Measurements from ENCODE around the gene COL28A1. TPM values are rescaled to one million over a fixed set of nuclear protein-coding genes. Genes with fewer than 3 reads are reported as not detected.

COL28A1 gene
- total and polyA plus RNA-seq, 2 of the 13 experiments (the other 11 are each of a cell fraction or from before 2014, with no cell fraction given) = 0.07 to 0.15 TPM

DNA sequence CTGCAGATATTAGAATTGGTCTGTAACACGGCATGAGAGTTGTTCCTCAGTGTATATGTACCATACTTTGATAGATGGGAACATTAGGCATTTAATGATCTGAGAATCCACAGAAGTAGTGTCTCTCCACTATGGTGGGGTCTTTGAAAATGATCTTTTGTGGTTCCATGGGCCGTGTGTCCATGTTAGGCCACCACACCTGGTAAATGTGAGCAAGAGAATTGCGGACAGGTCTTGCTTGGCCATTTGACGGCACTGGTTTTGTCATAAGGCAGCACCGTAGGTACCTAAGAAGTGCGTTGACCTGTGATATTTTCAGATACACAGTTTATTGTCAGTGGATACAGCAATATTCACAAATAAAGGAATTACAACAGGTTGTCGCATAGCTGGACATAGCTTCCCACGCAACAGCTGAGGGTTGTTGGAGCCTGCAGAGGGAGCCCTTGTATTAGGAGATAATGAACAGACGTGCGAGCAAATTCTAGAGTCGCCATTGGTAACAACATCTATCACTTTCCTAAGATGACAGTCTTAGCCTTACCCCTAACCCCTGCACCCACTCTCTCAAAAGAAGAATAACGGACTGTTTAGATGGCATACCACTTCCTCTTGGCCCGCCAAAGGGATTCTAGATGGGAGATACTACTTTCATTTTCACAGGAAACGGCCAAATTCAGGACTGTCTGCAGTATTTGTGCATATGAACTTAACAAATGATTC is 111.4 kb downstream of the COL28A1 start (continued):
- TF ChIP-seq, protein P1, sequence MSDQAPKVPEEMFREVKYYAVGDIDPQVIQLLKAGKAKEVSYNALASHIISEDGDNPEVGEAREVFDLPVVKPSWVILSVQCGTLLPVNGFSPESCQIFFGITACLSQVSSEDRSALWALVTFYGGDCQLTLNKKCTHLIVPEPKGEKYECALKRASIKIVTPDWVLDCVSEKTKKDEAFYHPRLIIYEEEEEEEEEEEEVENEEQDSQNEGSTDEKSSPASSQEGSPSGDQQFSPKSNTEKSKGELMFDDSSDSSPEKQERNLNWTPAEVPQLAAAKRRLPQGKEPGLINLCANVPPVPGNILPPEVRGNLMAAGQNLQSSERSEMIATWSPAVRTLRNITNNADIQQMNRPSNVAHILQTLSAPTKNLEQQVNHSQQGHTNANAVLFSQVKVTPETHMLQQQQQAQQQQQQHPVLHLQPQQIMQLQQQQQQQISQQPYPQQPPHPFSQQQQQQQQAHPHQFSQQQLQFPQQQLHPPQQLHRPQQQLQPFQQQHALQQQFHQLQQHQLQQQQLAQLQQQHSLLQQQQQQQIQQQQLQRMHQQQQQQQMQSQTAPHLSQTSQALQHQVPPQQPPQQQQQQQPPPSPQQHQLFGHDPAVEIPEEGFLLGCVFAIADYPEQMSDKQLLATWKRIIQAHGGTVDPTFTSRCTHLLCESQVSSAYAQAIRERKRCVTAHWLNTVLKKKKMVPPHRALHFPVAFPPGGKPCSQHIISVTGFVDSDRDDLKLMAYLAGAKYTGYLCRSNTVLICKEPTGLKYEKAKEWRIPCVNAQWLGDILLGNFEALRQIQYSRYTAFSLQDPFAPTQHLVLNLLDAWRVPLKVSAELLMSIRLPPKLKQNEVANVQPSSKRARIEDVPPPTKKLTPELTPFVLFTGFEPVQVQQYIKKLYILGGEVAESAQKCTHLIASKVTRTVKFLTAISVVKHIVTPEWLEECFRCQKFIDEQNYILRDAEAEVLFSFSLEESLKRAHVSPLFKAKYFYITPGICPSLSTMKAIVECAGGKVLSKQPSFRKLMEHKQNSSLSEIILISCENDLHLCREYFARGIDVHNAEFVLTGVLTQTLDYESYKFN (CRISPR knock-in tag; conservative IDR thresholded peaks at IDR 0.05) = no peak
- TF ChIP-seq CBX2 (IDR thresholded peaks at IDR 0.05; ENCODE audit: low read depth, low read length) (no peak), CBX2 (CRISPR knock-in tag; IDR thresholded peaks at IDR 0.05; ENCODE audit: low read depth) (no peak), SMARCC2 (IDR thresholded peaks at IDR 0.05) (no peak), GATAD1 (CRISPR knock-in tag; IDR thresholded peaks at IDR 0.05) (no peak), IKZF4 (CRISPR knock-in tag; IDR thresholded peaks at IDR 0.05; ENCODE audit: borderline replicate concordance, low read depth, not compliant biosample characterization) (no peak)
- TF ChIP-seq, protein P2, sequence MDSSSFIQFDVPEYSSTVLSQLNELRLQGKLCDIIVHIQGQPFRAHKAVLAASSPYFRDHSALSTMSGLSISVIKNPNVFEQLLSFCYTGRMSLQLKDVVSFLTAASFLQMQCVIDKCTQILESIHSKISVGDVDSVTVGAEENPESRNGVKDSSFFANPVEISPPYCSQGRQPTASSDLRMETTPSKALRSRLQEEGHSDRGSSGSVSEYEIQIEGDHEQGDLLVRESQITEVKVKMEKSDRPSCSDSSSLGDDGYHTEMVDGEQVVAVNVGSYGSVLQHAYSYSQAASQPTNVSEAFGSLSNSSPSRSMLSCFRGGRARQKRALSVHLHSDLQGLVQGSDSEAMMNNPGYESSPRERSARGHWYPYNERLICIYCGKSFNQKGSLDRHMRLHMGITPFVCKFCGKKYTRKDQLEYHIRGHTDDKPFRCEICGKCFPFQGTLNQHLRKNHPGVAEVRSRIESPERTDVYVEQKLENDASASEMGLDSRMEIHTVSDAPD (CRISPR knock-in tag; IDR thresholded peaks at IDR 0.05) = no peak
- TF ChIP-seq, protein P3, sequence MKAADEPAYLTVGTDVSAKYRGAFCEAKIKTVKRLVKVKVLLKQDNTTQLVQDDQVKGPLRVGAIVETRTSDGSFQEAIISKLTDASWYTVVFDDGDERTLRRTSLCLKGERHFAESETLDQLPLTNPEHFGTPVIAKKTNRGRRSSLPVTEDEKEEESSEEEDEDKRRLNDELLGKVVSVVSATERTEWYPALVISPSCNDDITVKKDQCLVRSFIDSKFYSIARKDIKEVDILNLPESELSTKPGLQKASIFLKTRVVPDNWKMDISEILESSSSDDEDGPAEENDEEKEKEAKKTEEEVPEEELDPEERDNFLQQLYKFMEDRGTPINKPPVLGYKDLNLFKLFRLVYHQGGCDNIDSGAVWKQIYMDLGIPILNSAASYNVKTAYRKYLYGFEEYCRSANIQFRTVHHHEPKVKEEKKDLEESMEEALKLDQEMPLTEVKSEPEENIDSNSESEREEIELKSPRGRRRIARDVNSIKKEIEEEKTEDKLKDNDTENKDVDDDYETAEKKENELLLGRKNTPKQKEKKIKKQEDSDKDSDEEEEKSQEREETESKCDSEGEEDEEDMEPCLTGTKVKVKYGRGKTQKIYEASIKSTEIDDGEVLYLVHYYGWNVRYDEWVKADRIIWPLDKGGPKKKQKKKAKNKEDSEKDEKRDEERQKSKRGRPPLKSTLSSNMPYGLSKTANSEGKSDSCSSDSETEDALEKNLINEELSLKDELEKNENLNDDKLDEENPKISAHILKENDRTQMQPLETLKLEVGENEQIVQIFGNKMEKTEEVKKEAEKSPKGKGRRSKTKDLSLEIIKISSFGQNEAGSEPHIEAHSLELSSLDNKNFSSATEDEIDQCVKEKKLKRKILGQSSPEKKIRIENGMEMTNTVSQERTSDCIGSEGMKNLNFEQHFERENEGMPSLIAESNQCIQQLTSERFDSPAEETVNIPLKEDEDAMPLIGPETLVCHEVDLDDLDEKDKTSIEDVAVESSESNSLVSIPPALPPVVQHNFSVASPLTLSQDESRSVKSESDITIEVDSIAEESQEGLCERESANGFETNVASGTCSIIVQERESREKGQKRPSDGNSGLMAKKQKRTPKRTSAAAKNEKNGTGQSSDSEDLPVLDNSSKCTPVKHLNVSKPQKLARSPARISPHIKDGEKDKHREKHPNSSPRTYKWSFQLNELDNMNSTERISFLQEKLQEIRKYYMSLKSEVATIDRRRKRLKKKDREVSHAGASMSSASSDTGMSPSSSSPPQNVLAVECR (CRISPR knock-in tag; IDR thresholded peaks at IDR 0.05; ENCODE audit: borderline replicate concordance) = no peak
- TF ChIP-seq, protein P4, sequence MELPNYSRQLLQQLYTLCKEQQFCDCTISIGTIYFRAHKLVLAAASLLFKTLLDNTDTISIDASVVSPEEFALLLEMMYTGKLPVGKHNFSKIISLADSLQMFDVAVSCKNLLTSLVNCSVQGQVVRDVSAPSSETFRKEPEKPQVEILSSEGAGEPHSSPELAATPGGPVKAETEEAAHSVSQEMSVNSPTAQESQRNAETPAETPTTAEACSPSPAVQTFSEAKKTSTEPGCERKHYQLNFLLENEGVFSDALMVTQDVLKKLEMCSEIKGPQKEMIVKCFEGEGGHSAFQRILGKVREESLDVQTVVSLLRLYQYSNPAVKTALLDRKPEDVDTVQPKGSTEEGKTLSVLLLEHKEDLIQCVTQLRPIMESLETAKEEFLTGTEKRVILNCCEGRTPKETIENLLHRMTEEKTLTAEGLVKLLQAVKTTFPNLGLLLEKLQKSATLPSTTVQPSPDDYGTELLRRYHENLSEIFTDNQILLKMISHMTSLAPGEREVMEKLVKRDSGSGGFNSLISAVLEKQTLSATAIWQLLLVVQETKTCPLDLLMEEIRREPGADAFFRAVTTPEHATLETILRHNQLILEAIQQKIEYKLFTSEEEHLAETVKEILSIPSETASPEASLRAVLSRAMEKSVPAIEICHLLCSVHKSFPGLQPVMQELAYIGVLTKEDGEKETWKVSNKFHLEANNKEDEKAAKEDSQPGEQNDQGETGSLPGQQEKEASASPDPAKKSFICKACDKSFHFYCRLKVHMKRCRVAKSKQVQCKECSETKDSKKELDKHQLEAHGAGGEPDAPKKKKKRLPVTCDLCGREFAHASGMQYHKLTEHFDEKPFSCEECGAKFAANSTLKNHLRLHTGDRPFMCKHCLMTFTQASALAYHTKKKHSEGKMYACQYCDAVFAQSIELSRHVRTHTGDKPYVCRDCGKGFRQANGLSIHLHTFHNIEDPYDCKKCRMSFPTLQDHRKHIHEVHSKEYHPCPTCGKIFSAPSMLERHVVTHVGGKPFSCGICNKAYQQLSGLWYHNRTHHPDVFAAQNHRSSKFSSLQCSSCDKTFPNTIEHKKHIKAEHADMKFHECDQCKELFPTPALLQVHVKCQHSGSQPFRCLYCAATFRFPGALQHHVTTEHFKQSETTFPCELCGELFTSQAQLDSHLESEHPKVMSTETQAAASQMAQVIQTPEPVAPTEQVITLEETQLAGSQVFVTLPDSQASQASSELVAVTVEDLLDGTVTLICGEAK (IDR thresholded peaks at IDR 0.05) = no peak
- TF ChIP-seq, protein P4 (CRISPR knock-in tag; IDR thresholded peaks at IDR 0.05) = no peak

Data from HepG2 (cell line).